K562 (cell line): ENCODE results near the gene AJAP1. TPM values are rescaled to one million over a fixed set of nuclear protein-coding genes. Genes with fewer than 3 reads are reported as not detected.

ENCODE experiments used
- ATAC-seq: fragments of 200-7000 bp; cut with Tn5 transposase; 3 replicates; pipeline ENCODE4 v1.9.1; 2020; ENCODE audit warnings: moderate library complexity
- BruUV-seq: library from RNA; stranded (reverse); fragments of 400-500 nt; replicated peaks from 2 replicates; lab custom pipeline; 2021; lab: Mats Ljungman, UMichigan
- CTCF ChIA-PET: fragments of 300-600 bp; formaldehyde crosslinking; extraction: SDS; loops from one replicate; lab custom pipeline; 2021; ENCODE audit warnings: low intra/inter-chr PET ratio; lab: Yijun Ruan, JAX
- POLR2A ChIA-PET: fragments of 300-600, 350-650 bp; sonication (Branson Sonifier 250); formaldehyde crosslinking; extraction: SDS; loops from one replicate; lab custom pipeline; 2021; ENCODE audit warnings: antibody characterized with exemption, inconsistent platforms; lab: Yijun Ruan, JAX
- DNase-seq, 4 experiments: peaks; one replicate each; pipeline versions ENCODE4 v3.0.0 to v3.0.0-alpha.2; 2011 to 2018; ENCODE audit warnings: low spot score in 3 of 4, mixed read lengths in 3 of 4; ENCODE audit errors: extremely low read depth in 1 of 4
- FAIRE-seq: peaks from 2 replicates; lab custom pipeline; 2011; peaks lifted over from hg19 to GRCh38; lab: Jason Lieb, UNC
- H2AFZ ChIP-seq: 2 replicates; pipeline ENCODE4 v1.6.0; 2011; ENCODE audit warnings: low read depth, low read length, control low read depth, inconsistent platforms
- H3K27ac ChIP-seq: fragments of 200-600 bp; 3 replicates; pipeline ENCODE4 v1.8.0; 2011; ENCODE audit warnings: low read depth, mild to moderate bottlenecking, control low read depth, inconsistent platforms, low read length, moderate library complexity, mixed read lengths; ENCODE audit errors: extremely low read depth
- H3K27me3 ChIP-seq, 2 experiments: fragments of 300-600 bp in 1 of 2; 2 replicates in 1 of 2; 3 replicates in 1 of 2; pipeline versions ENCODE4 v1.6.0 to v1.8.0; 2011; ENCODE audit warnings: inconsistent platforms in 2 of 2, low read length in 2 of 2, mild to moderate bottlenecking in 1 of 2, mixed read lengths in 1 of 2, moderate library complexity in 1 of 2; ENCODE audit not compliant: control insufficient read depth in 2 of 2, insufficient read depth in 2 of 2
- H3K36me3 ChIP-seq: fragments of 300-600 bp; 3 replicates; pipeline ENCODE4 v1.8.0; 2011; ENCODE audit warnings: mild to moderate bottlenecking, low read length, inconsistent platforms; ENCODE audit not compliant: control insufficient read depth, insufficient read depth
- H3K4me1 ChIP-seq, 2 experiments: fragments of 200-600 bp in 1 of 2; replicated peaks in 1 of 2; 2 replicates in 1 of 2; 3 replicates in 1 of 2; pipeline versions ENCODE4 v1.5.1 to v1.8.0; 2011; ENCODE audit warnings: inconsistent platforms in 2 of 2, low read length in 2 of 2, mild to moderate bottlenecking in 1 of 2, mixed read lengths in 1 of 2, moderate library complexity in 1 of 2; ENCODE audit not compliant: control insufficient read depth in 2 of 2, insufficient read depth in 2 of 2
- H3K4me2 ChIP-seq: 2 replicates; pipeline ENCODE4 v1.6.1; 2011; ENCODE audit warnings: low read length, control low read depth, inconsistent platforms, mixed read lengths; ENCODE audit not compliant: insufficient read depth
- H3K4me3 ChIP-seq: fragments of 200-600 bp; sonication (generic), shearing (Covaris generic); 2 replicates; pipeline ENCODE4 v1.5.1; 2016; ENCODE audit warnings: control low read depth, inconsistent platforms
- H3K79me2 ChIP-seq: fragments of 200-600 bp; 3 replicates; pipeline ENCODE4 v1.8.0; 2011; ENCODE audit warnings: low read length, inconsistent platforms; ENCODE audit not compliant: control insufficient read depth, insufficient read depth
- H3K9ac ChIP-seq, 2 experiments: 2 replicates each; pipeline versions ENCODE4 v1.6.0 to v1.6.1; 2011; ENCODE audit warnings: low read depth in 2 of 2, low read length in 2 of 2, control low read depth in 1 of 2, inconsistent platforms in 1 of 2, mild to moderate bottlenecking in 1 of 2, mixed read lengths in 1 of 2; ENCODE audit not compliant: insufficient read depth in 1 of 2
- H3K9me1 ChIP-seq: one replicate; pipeline ENCODE4 v1.6.0; 2011; ENCODE audit warnings: inconsistent platforms, mild to moderate bottlenecking, low read length, moderate library complexity; ENCODE audit not compliant: control insufficient read depth, insufficient read depth
- H3K9me3 ChIP-seq: replicated peaks from 2 replicates; pipeline ENCODE4 v1.5.1; 2011; ENCODE audit warnings: low read depth, low read length, inconsistent platforms; ENCODE audit not compliant: control insufficient read depth, insufficient read depth
- H4K20me1 ChIP-seq: replicated peaks from 2 replicates; pipeline ENCODE4 v1.6.1; 2011; ENCODE audit warnings: low read length, inconsistent platforms, mixed read lengths; ENCODE audit not compliant: control insufficient read depth, insufficient read depth
- DPF2 ChIP-seq: fragments of 450-650 bp; IDR thresholded peaks from 2 replicates; pipeline ENCODE4 v1.6.1; 2016
- ETV5 ChIP-seq: sonication (generic); formaldehyde crosslinking; IDR thresholded peaks from 2 replicates; pipeline ENCODE4 v1.4.0; 2020; ENCODE audit warnings: low read depth, mild to moderate bottlenecking, missing genetic modification reagents
- HNRNPL ChIP-seq: fragments of 200-400 bp; formaldehyde crosslinking; IDR thresholded peaks from 2 replicates; pipeline ENCODE4 v1.6.1; 2017; ENCODE audit warnings: low read depth, mild to moderate bottlenecking, low read length
- KAT7 ChIP-seq: sonication (generic); formaldehyde crosslinking; IDR thresholded peaks from 2 replicates; pipeline ENCODE4 v1.8.0; 2022; ENCODE audit warnings: missing genetic modification reagents, mild to moderate bottlenecking, borderline replicate concordance
- KLF13 ChIP-seq: fragments of 450-650 bp; IDR thresholded peaks from 2 replicates; pipeline ENCODE4 v1.6.1; 2016; ENCODE audit warnings: missing genetic modification characterization, low read depth, mild to moderate bottlenecking, missing compliant biosample characterization, moderate library complexity, borderline replicate concordance
- MIER1 ChIP-seq: fragments of 450-650 bp; IDR thresholded peaks from 2 replicates; pipeline ENCODE4 v1.6.1; 2016; ENCODE audit warnings: antibody characterized with exemption, mild to moderate bottlenecking, low read depth
- NELFE ChIP-seq: IDR thresholded peaks from 2 replicates; pipeline ENCODE4 v1.6.1; 2011; ENCODE audit warnings: mild to moderate bottlenecking; ENCODE audit not compliant: insufficient read depth, insufficient read length
- POU5F1 ChIP-seq: fragments of 150-350 bp; IDR thresholded peaks from 2 replicates; pipeline ENCODE4 v1.6.1; 2014; ENCODE audit warnings: borderline replicate concordance, low read length, low read depth, mild to moderate bottlenecking; ENCODE audit not compliant: partially characterized antibody
- SMC3 ChIP-seq: conservative IDR thresholded peaks from 2 replicates; pipeline ENCODE4 v1.6.1; 2011; ENCODE audit warnings: low read depth, low read length, improper control_type of control experiment; ENCODE audit not compliant: insufficient read depth
- WGBS: fragments of 100-300 bp; shearing (Covaris generic); methylation state at CpG from one replicate; pipeline ENCODE4 v1.1.6; 2016; ENCODE audit warnings: low coverage, mixed read lengths; ENCODE audit not compliant: insufficient coverage; ENCODE audit errors: missing lambda C conversion rate; 5-methylcytosine and 5-hydroxymethylcytosine counted together
- in situ Hi-C: fragments of 300-500 bp; cut with MboI; formaldehyde crosslinking; loops from 4 replicates; pipeline ENCODE4 v1.15.0; 2018; ENCODE audit warnings: inconsistent platforms, mixed read lengths
- intact Hi-C: fragments of 100-400 bp; cut with micrococcal nuclease; formaldehyde crosslinking; loops from 2 replicates; pipeline ENCODE4 v1.14.2; 2022
- polyA plus RNA-seq, 8 experiments: library from polyadenylated mRNA; depleted of rRNA in 4 of 8; stranded (reverse) in 5 of 8; unstranded in 3 of 8; fragments of >200 nt; fragmentation: Nextera tagmentation in 2 of 8; fragmentation: Illumina TruSeq in 1 of 8; extraction: Ambion mirVana in 2 of 8; extraction: Trizol in 1 of 8; gene quantifications; 2 replicates each; pipeline versions ENCODE4 v1.2.1 to v1.2.3, GENCODE V29; 2011 to 2014; ENCODE audit warnings: inconsistent platforms in 1 of 8, missing spikeins in 1 of 8
- total RNA-seq, 7 experiments: library from RNA; depleted of rRNA in 6 of 7; stranded (reverse); fragments of >200 nt in 6 of 7; fragmentation: Illumina TruSeq in 2 of 7; extraction: Trizol in 2 of 7; gene quantifications; 2 replicates each; pipeline versions ENCODE4 v1.2.1 to v1.2.3, GENCODE V29; 2011 to 2021; ENCODE audit warnings: low replicate concordance in 1 of 7
- TF ChIP-seq, protein P1 (sequence below): fragments of 250-450 bp; sonication (Bioruptor Pico); IDR thresholded peaks from 2 replicates; pipeline ENCODE4 v1.8.0; 2022; ENCODE audit warnings: inconsistent platforms, mild to moderate bottlenecking, moderate library complexity, borderline replicate concordance
- TF ChIP-seq, protein P2 (sequence below), 2 experiments: IDR thresholded peaks; 2 replicates each; pipeline ENCODE4 v1.6.1; 2012; ENCODE audit warnings: improper control_type of control experiment in 2 of 2, low read depth in 2 of 2, low read length in 2 of 2, borderline replicate concordance in 1 of 2

The AJAP1 gene
- total and polyA plus RNA-seq, 9 of the 15 experiments (the other 6 are each of a cell fraction or from before 2014, with no cell fraction given): not detected

DNA sequence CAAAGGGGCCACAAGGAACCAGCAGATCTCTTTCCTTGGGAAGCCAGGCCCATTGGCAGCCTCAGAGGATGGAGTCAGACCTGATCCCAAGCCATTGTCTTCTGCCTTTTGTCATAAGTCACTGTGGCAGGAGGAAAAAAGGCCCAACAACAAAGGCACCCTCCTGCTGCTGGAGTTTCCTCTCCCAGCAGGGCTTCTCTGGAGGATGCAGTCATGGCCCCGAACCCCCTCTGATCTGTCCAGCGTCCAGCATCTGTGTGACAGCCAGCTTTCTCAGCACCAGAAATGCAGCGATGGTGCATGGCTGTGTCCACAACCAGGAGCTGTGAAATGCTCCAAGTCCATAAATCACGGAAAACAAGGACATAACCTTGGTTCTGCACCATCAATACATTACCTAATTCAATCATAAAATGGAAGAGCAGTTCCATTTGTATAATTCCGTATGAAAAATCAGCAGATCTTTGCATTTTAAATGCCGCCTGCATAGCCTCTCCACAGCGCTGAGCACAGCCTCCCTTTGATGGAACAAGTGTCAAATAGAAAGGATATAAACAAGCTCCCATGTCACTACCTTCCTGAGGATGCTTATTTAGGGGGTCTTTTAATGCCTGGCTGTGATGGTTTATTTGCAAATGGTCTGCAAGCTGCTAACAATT is 30.6 kb downstream of the AJAP1 start:
- TF ChIP-seq MIER1: no peak
- no peak for TF ChIP-seq ETV5 (CRISPR knock-in tag)
- TF ChIP-seq DPF2: no peak
- TF ChIP-seq SMC3: no peak
- TF ChIP-seq POU5F1: no peak
- TF ChIP-seq, protein P1, sequence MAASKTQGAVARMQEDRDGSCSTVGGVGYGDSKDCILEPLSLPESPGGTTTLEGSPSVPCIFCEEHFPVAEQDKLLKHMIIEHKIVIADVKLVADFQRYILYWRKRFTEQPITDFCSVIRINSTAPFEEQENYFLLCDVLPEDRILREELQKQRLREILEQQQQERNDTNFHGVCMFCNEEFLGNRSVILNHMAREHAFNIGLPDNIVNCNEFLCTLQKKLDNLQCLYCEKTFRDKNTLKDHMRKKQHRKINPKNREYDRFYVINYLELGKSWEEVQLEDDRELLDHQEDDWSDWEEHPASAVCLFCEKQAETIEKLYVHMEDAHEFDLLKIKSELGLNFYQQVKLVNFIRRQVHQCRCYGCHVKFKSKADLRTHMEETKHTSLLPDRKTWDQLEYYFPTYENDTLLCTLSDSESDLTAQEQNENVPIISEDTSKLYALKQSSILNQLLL: no peak
- no peak for TF ChIP-seq KLF13 (tag)
- TF ChIP-seq HNRNPL: no peak
- TF ChIP-seq KAT7: no peak
- TF ChIP-seq, protein P2, sequence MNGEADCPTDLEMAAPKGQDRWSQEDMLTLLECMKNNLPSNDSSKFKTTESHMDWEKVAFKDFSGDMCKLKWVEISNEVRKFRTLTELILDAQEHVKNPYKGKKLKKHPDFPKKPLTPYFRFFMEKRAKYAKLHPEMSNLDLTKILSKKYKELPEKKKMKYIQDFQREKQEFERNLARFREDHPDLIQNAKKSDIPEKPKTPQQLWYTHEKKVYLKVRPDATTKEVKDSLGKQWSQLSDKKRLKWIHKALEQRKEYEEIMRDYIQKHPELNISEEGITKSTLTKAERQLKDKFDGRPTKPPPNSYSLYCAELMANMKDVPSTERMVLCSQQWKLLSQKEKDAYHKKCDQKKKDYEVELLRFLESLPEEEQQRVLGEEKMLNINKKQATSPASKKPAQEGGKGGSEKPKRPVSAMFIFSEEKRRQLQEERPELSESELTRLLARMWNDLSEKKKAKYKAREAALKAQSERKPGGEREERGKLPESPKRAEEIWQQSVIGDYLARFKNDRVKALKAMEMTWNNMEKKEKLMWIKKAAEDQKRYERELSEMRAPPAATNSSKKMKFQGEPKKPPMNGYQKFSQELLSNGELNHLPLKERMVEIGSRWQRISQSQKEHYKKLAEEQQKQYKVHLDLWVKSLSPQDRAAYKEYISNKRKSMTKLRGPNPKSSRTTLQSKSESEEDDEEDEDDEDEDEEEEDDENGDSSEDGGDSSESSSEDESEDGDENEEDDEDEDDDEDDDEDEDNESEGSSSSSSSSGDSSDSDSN (IDR thresholded peaks at IDR 0.05; ENCODE audit: borderline replicate concordance in 1 of 2, low read depth in 2 of 2, low read length in 2 of 2): no peak
- no peak for TF ChIP-seq NELFE
- TF ChIP-seq, all 486 proteins: peak for 0
- in situ Hi-C loops (no loop called here), intact Hi-C loops (no loop called here)
- H3K27me3 ChIP-seq: peaks cover 0 to 21% of the 10 kb centered on the region in 2 experiments; a peak in 2 of 5 replicates
- H2AFZ ChIP-seq: no peak overlapping the region
- no peaks in the 10 kb centered on the region for H3K36me3 ChIP-seq
- no peak overlapping the region for H3K9ac ChIP-seq
- CTCF ChIA-PET: no interaction called here
- DNase-seq (no peak), FAIRE-seq (no peak), ATAC-seq (no peak)
- 1% methylated on average over 7 of the region's 7 CpGs for WGBS
- no TSS peak for BruUV-seq
- H3K27ac ChIP-seq: no peak overlapping the region
- no peaks in the 10 kb centered on the region for H3K9me3 ChIP-seq
- H3K4me2 ChIP-seq: no peak overlapping the region
- no peaks in the 10 kb centered on the region for H3K79me2 ChIP-seq
- H4K20me1 ChIP-seq: no peaks in the 10 kb centered on the region; the same call in none of the 2 replicates
- no peaks in the 10 kb centered on the region for H3K9me1 ChIP-seq
- H3K4me3 ChIP-seq: no peak overlapping the region
- H3K4me1 ChIP-seq: no peaks in the 10 kb centered on the region
- POLR2A ChIA-PET: interaction anchor here (0.6 to 1.5 kb wide), 2 partner anchors 9 to 16 kb away, joined by 3 to 4 read pairs; no protein-coding TSS in a partner anchor
